ENCODE measurements around the gene TRMT10C.
"Not testable (repeated sequence)": the region's sequence is repeated elsewhere in the genome, so short reads cannot be mapped to it uniquely, and the experiment has no call there.

DNA sequence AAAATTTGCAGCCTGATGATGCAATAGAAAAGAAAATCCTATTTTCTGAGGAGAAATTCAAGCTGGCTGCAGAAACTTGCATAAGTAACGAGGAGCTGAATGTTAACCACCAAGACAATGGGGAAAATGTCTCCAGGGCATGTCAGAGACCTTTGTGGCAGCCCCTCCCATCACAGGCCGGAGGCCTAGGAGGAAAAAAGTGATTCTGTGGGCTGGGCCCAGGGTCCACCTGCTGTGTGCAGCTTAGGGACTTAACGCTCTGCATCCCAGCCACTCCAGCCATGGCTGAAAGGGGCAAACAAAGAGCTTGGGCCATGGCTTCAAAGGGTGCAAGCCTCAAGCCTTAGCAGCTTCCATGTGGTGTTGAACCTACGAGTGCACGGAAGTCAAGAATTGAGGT, 8.3 kb upstream of the TRMT10C start:
- TF ChIP-seq, protein P1, sequence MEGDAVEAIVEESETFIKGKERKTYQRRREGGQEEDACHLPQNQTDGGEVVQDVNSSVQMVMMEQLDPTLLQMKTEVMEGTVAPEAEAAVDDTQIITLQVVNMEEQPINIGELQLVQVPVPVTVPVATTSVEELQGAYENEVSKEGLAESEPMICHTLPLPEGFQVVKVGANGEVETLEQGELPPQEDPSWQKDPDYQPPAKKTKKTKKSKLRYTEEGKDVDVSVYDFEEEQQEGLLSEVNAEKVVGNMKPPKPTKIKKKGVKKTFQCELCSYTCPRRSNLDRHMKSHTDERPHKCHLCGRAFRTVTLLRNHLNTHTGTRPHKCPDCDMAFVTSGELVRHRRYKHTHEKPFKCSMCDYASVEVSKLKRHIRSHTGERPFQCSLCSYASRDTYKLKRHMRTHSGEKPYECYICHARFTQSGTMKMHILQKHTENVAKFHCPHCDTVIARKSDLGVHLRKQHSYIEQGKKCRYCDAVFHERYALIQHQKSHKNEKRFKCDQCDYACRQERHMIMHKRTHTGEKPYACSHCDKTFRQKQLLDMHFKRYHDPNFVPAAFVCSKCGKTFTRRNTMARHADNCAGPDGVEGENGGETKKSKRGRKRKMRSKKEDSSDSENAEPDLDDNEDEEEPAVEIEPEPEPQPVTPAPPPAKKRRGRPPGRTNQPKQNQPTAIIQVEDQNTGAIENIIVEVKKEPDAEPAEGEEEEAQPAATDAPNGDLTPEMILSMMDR (IDR thresholded peaks at IDR 0.05) = not testable (repeated sequence)
- not testable (repeated sequence) for TF ChIP-seq POLR2AphosphoS5 (IDR thresholded peaks at IDR 0.05; ENCODE audit: low read depth, low read length)
